ENCODE measurements around the gene SLC7A6. TPM values are rescaled to one million over a fixed set of nuclear protein-coding genes. Genes with fewer than 3 reads are reported as not detected.

Gene SLC7A6
- total and polyA plus RNA-seq, 5 experiments from 2014 or later, result 14.3 to 228 (median 20.2) TPM

- Mint-ChIP-seq H3K27me3 (no peaks in the 10 kb centered on the region), H3K36me3 (peaks cover 0 to 34% (median 0%) of the 10 kb centered on the region in 3 donors), H3K4me1 (peaks cover 20 to 49% (median 45%) of the 10 kb centered on the region in 4 donors), H3K9me3 (no peaks in the 10 kb centered on the region), H3K27ac (peak overlapping the region; percentile 7 to 87 (median 62)), H3K4me3 (no peak overlapping the region)
- POLR2A ChIA-PET, result interaction anchor here (0.6 to 1.3 kb wide), 3 partner anchors 13 to 57 kb away, joined by 3 to 8 read pairs (median 6); no protein-coding TSS in a partner anchor
- peak in 6 of 10 donors; percentile 31 to 66 (median 60) for DNase-seq
- peak; percentile 17 to 20 for ATAC-seq
Measured at GRCh38 chr16:68229431-68230175, 34.7 kb upstream of the SLC7A6 start.

- peaks cover 0 to 30% (median 0%) of the 10 kb centered on the region in 3 donors for H3K36me3 Mint-ChIP-seq
- no peaks in the 10 kb centered on the region for H3K9me3 Mint-ChIP-seq
- peak overlapping the region in 2 of 10 donors; percentile 14 to 62 for H3K27ac Mint-ChIP-seq
- H3K4me1 Mint-ChIP-seq, result peaks cover 22 to 50% (median 45%) of the 10 kb centered on the region in 4 donors
- H3K4me3 Mint-ChIP-seq, result no peak overlapping the region
- H3K27me3 Mint-ChIP-seq, result no peaks in the 10 kb centered on the region
- DNase-seq (no peak), ATAC-seq (no peak)
- POLR2A ChIA-PET, result interaction anchor here (0.6 to 1.3 kb wide), 3 partner anchors 13 to 56 kb away, joined by 3 to 8 read pairs (median 6); no protein-coding TSS in a partner anchor
Measured at GRCh38 chr16:68230176-68230571, 34.2 kb upstream of the SLC7A6 start.

DNA sequence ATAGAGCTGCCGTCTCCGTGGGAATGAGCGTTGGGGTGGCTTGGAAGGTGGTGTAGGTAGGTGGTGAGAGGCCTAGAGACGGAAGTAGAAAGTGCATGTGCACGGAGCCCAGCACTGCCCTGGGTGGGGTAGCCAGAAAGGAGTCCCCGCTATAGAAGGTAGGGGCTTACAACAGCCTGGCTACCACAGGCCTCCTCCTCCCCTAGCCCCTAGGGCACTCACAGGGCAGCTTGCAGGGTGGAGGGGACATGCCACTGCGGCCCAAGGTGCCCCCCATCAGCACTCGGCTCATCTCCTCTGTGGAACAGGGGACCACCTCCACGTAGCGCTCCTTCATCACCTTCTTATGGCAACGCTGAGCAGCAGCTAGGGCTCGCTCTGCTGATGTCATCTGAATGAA, 33.4 kb upstream of the SLC7A6 start:
- POLR2A ChIA-PET, result no interaction called here
- H3K9me3 Mint-ChIP-seq, result no peaks in the 10 kb centered on the region
- H3K36me3 Mint-ChIP-seq, result peaks cover 0 to 22% (median 0%) of the 10 kb centered on the region in 3 donors
- H3K27me3 Mint-ChIP-seq, result no peaks in the 10 kb centered on the region
- no peak for DNase-seq
- ATAC-seq, result no peak
- peak overlapping the region in 4 of 10 donors; percentile 27 to 67 (median 54) for H3K27ac Mint-ChIP-seq
- peaks cover 17 to 44% (median 38%) of the 10 kb centered on the region in 4 donors for H3K4me1 Mint-ChIP-seq
- peak overlapping the region in 1 of 10 donors; percentile 53 for H3K4me3 Mint-ChIP-seq

DNA sequence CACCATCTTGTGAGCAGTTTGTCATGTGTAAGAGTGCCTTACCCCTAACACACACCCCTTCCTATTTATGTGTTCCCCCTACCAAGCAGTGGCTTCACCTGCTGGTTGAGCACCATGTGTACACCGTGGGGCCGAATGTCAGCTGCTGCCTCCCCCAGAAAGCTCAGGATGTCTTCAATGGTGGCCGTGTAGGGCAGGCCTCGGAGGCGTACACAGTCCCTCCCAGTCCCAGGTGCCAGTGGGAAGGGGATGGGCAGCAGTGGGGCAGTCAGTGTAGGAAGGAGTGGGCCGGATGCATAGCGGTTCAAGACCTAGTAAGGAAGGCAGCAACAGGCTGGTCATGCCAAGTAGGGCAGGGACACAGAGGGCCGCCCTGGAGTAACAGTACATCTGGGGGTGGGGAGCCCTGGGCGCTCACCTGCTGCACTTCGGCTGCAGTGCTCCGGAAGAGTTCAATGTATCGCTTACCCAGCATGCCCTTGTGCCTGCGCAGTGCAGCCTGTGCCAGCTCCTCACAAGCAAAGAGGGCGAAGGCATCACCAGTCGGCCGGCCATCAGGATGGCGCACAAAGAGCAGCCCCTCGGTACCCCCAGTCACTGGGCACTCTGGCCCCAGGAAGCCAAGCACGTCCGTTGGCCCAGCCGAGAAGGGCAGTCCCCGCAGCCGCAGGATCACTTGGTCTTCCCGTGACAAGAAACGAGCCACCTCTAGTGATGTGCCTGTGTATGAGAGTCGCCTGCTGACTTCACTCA, 32.8 kb upstream of the SLC7A6 start:
- H3K4me3 Mint-ChIP-seq, result no peak overlapping the region
- H3K4me1 Mint-ChIP-seq, result peaks cover 17 to 42% (median 38%) of the 10 kb centered on the region in 4 donors
- ATAC-seq, result no peak
- peaks cover 0 to 2% (median 0%) of the 10 kb centered on the region in 9 donors for H3K9me3 Mint-ChIP-seq
- POLR2A ChIA-PET, result no interaction called here
- peak overlapping the region in 6 of 10 donors; percentile 8 to 86 (median 40) for H3K27ac Mint-ChIP-seq
- no peaks in the 10 kb centered on the region for H3K27me3 Mint-ChIP-seq
- peaks cover 0 to 19% (median 0%) of the 10 kb centered on the region in 3 donors for H3K36me3 Mint-ChIP-seq
- DNase-seq, result no peak

- peaks cover 0 to 2% (median 0%) of the 10 kb centered on the region in 9 donors for H3K9me3 Mint-ChIP-seq
- H3K27me3 Mint-ChIP-seq, result no peaks in the 10 kb centered on the region
- H3K36me3 Mint-ChIP-seq, result peaks cover 0 to 13% (median 0%) of the 10 kb centered on the region in 3 donors
- H3K4me1 Mint-ChIP-seq, result peaks cover 20 to 42% (median 36%) of the 10 kb centered on the region in 4 donors
- ATAC-seq (no peak), DNase-seq (no peak)
- H3K27ac Mint-ChIP-seq, result peak overlapping the region in 5 of 10 donors; percentile 17 to 80 (median 52)
- POLR2A ChIA-PET, result interaction anchor here (0.7 kb wide), 1 partner anchor 16 kb away, joined by 6 read pairs; no protein-coding TSS in a partner anchor
- peak overlapping the region in 1 of 10 donors; percentile 42 for H3K4me3 Mint-ChIP-seq
Measured at GRCh38 chr16:68232335-68232734, 32.0 kb upstream of the SLC7A6 start.

DNA sequence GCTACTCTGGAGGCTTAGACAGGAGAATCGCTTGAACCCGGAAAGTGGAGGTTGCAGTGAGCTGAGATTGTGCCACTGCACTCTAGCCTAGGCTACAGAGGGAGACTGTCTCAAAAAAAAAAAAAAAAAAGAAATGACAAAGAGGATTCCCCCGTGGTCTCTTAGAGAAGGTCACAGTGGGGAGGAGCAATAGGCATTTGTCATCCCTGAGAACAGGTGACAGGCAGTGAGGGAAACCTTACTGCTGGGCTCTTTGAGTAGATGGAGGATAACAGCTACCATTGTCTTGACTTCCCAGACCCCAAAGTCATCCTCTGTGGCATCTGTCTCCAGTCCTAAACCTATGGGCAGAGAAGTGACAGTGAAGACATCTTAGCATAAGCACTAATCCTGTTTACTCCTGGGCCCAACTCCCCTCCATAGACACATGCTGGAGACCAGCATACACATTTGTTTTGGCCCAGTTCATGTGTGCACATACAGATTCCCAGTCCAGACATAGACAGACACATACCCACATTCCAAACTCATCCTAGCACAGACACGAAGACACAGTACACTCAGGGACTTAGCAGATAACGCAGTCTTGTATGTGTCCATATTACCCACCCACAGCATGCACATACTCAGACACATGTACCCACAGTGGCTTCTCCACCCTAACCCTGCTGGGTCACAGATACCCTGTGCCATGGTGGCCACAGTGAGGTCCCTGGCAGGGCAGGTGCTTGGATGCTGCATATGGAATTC, 31.1 kb upstream of the SLC7A6 start:
- Mint-ChIP-seq H3K4me1 (peaks cover 22 to 40% (median 35%) of the 10 kb centered on the region in 4 donors), H3K27me3 (no peaks in the 10 kb centered on the region), H3K4me3 (peak overlapping the region in 1 of 10 donors; percentile 47), H3K9me3 (peaks cover 0 to 2% (median 0%) of the 10 kb centered on the region in 9 donors), H3K27ac (peak overlapping the region in 9 of 10 donors; percentile 0 to 91 (median 40)), H3K36me3 (peaks cover 0 to 6% (median 0%) of the 10 kb centered on the region in 3 donors)
- DNase-seq (no peak), ATAC-seq (no peak)
- POLR2A ChIA-PET, result interaction anchor here (0.7 to 1.1 kb wide), 2 partner anchors 16 to 17 kb away, joined by 3 to 6 read pairs; no protein-coding TSS in a partner anchor

DNA sequence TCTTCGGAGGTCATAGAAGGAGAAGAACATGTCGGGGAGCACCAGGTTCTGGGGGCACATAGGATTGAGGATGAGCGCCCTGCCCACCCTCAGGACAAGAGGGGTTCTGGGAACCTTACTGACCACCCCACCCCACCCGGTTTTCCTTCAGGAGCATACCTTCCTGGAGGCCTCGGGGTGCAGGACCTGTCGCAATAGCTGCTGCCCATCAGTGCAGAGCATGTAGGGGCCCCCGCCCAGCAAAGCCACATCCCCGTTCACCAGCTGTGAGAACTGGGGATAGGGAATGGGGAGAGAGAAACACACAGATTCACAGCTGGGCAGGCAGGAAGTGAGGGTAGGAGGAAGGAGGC, 30.5 kb upstream of the SLC7A6 start:
- Mint-ChIP-seq H3K4me1 (peaks cover 22 to 42% (median 37%) of the 10 kb centered on the region in 4 donors), H3K36me3 (peaks cover 0 to 6% (median 0%) of the 10 kb centered on the region in 3 donors), H3K27me3 (no peaks in the 10 kb centered on the region), H3K4me3 (peak overlapping the region in 1 of 10 donors; percentile 47), H3K9me3 (peaks cover 0 to 2% (median 0%) of the 10 kb centered on the region in 9 donors), H3K27ac (peak overlapping the region in 8 of 10 donors; percentile 13 to 91 (median 46))
- DNase-seq, result no peak
- no peak for ATAC-seq
- POLR2A ChIA-PET, result interaction anchor here (1.1 kb wide), 1 partner anchor 17 kb away, joined by 3 read pairs; no protein-coding TSS in a partner anchor

DNA sequence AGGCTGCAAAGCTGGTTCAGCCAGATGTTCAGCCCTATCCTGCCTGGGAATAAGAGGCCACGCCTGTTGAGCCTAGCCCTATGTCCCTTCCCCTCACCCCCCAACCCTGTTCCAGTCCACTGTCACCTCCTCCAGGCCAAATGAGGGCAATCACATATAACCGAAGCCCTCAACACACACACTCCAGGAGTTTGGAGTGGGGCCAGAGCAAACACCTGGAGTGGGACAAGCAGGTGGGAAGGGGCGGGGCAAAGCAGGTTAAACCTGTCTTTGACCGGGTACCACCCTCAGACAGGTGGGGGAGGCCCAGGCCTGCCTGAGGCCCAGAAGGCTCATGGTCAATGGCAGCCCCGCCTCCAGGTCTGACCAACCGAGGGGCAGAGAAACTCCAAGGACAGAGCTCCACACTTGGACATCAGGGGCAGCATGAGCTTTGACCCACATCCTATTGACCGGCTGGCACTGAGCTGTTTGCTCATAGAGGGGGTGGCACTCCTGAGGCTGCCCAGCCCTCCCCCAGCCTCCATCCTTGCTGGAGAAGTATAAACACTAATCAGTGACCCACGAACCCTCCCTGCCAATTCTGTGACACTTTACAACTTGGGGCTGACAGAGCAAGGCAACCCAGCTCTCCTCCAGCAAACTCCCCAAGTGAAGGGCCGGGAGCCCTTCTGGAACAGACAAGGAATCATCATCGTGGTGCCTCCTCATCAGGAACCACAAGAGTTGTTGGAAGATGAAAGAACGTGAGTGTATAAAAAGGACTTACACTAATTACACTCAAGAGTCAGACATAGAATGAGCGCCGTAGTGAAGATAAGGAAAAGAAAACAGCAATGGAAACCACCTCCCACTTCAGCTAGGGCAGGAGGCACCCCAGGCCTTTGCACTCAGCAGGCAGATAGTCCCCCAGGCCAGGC, 29.9 kb upstream of the SLC7A6 start:
- Mint-ChIP-seq H3K9me3 (peaks cover 0 to 2% (median 0%) of the 10 kb centered on the region in 9 donors), H3K27ac (peak overlapping the region; percentile 31 to 93 (median 69)), H3K27me3 (no peaks in the 10 kb centered on the region), H3K4me3 (peak overlapping the region; percentile 23 to 75 (median 42)), H3K4me1 (peaks cover 20 to 41% (median 35%) of the 10 kb centered on the region in 4 donors), H3K36me3 (peaks cover 0 to under 1% (median 0%) of the 10 kb centered on the region in 3 donors)
- POLR2A ChIA-PET, result interaction anchor here (0.5 to 1.1 kb wide), 3 partner anchors 10 to 57 kb away, joined by 3 to 6 read pairs (median 3); no protein-coding TSS in a partner anchor
- DNase-seq (peak in 1 of 10 donors; percentile 9), ATAC-seq (no peak)

DNA sequence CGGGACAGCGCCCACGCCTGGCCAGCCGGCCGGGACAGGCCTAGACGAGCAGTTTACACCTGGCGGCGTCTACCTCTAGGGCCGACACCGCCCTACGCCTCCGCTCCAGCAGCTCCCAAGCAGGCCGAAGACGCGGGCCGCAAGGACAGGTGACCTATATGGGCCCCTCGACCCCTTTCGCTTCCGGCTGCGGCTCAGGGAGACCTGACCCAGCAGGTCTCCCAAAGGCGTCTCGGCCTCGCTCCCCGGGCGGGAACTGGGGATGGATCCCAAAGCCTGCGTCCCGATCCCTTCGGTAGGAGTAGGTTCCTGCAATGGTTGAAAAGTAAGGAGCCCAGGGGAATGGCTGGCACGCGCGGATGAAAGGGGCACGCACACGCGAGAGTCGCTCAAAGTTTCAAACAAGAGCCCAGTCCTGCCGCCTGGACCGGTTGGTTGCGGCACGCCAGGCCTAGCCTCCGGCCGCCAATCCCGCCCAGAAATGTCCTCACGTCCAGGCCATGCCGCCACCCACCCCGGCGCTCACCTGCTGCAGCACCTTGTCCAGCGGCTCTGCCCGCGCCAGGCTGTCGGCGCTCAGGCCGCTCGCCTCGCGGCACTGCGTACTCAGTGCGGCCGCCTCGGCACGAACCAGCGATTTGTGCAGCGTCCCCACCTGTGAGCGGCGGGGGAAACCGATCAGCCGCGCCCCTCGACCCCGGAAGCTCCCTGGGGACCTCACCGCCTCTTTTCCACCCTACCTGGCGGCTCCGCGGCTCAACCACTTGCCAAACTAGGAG, 29.0 kb upstream of the SLC7A6 start:
- Mint-ChIP-seq H3K36me3 (no peaks in the 10 kb centered on the region), H3K4me1 (peaks cover 18 to 43% (median 39%) of the 10 kb centered on the region in 4 donors), H3K4me3 (peak overlapping the region in 8 of 10 donors; percentile 23 to 99 (median 50)), H3K9me3 (peaks cover 0 to 2% (median 0%) of the 10 kb centered on the region in 9 donors), H3K27ac (peak overlapping the region in 5 of 10 donors; percentile 31 to 90 (median 67)), H3K27me3 (no peaks in the 10 kb centered on the region)
- DNase-seq (peak in 5 of 10 donors; percentile 25 to 70 (median 35)), ATAC-seq (no peak)
- POLR2A ChIA-PET, result interaction anchor here (0.5 to 2.9 kb wide), 10 partner anchors 8 to 150 kb away, joined by 3 to 17 read pairs (median 4); partner anchors contain the start of genes NFATC3, PLA2G15, PRMT7 and SLC7A6OS

- POLR2A ChIA-PET, result interaction anchor here (0.6 to 2.9 kb wide), 10 partner anchors 8 to 156 kb away, joined by 3 to 17 read pairs (median 4); partner anchors contain the start of genes NFATC3, PLA2G15, PRMT7 and SLC7A6OS
- DNase-seq, result no peak
- no peaks in the 10 kb centered on the region for H3K36me3 Mint-ChIP-seq
- peaks cover 18 to 43% (median 39%) of the 10 kb centered on the region in 4 donors for H3K4me1 Mint-ChIP-seq
- peak within 1 kb of the TSS; percentile 88 to 99 (median 96) for H3K4me3 Mint-ChIP-seq
- H3K27me3 Mint-ChIP-seq, result no peaks in the 10 kb centered on the region
- H3K9me3 Mint-ChIP-seq, result peaks cover 0 to 2% (median 0%) of the 10 kb centered on the region in 9 donors
- no peak for ATAC-seq
- peak within 1 kb of the TSS; percentile 50 to 94 (median 82) for H3K27ac Mint-ChIP-seq
Measured at GRCh38 chr16:68235887-68236136, 28.5 kb upstream of the SLC7A6 start, which contains the start of gene ESRP2. Gene ESRP2 (minus strand): TSS chr16:68236127. CDS start chr16:68236045, 82 bp downstream.

All from naive thymus-derived CD8-positive, alpha-beta T cell (primary cell).